NCI-H82 treated with DMSO at 0.1 percent for 48 hours (cell line): ENCODE data around the gene MIER1.
"Not testable (repeated sequence)": the region's sequence is repeated elsewhere in the genome, so short reads cannot be mapped to it uniquely, and the experiment has no call there.

Experiments
- DNase-seq: peaks from one replicate; lab custom pipeline; 2025; ENCODE audit not compliant: unreplicated experiment; lab: John Stamatoyannopoulos, UW

MIER1 gene

GRCh38 chr1:66924756-66925557 lies at the start of gene MIER1, which contains the start of gene DNAI4:
Gene MIER1, plus strand, starts transcription at chr1:66924990. Its CDS starts 39 bp downstream, at chr1:66925029.
Gene DNAI4, minus strand, starts transcription at chr1:66924856. Its CDS starts 25 bp downstream, at chr1:66924831.
- peak; percentile 95 for DNase-seq

GRCh38 chr1:66876664-66877063 lies 48.1 kb upstream of the MIER1 start:
- no peak for DNase-seq

GRCh38 chr1:66889030-66889429 lies 35.8 kb upstream of the MIER1 start:
- no peak for DNase-seq

- no peak for DNase-seq
These were observed 34.2 kb upstream of the MIER1 start for GRCh38 chr1:66890621-66891020.

- no peak for DNase-seq
These were observed 31.1 kb upstream of the MIER1 start for GRCh38 chr1:66893712-66894111.

GRCh38 chr1:66915203-66915602 lies 9.6 kb upstream of the MIER1 start:
- DNase-seq: not testable (repeated sequence)

GRCh38 chr1:66916320-66916719 lies 8.5 kb upstream of the MIER1 start:
- DNase-seq: no peak

- DNase-seq: no peak
These were observed 7.3 kb upstream of the MIER1 start for GRCh38 chr1:66917476-66917875.

GRCh38 chr1:66919063-66919462 lies 5.7 kb upstream of the MIER1 start:
- no peak for DNase-seq

GRCh38 chr1:66919828-66920227 lies 5.0 kb upstream of the MIER1 start:
- DNase-seq: no peak

GRCh38 chr1:66920543-66920942 lies 4.2 kb upstream of the MIER1 start:
- no peak for DNase-seq

- DNase-seq: no peak
These were observed 744 bp downstream of the MIER1 start for GRCh38 chr1:66925558-66925910.

GRCh38 chr1:66925944-66926343 lies 1.2 kb downstream of the MIER1 start:
- peak; percentile 25 for DNase-seq

- no peak for DNase-seq
These were observed 2.7 kb downstream of the MIER1 start for GRCh38 chr1:66927528-66927927.

- no peak for DNase-seq
These were observed 4.4 kb downstream of the MIER1 start for GRCh38 chr1:66929146-66929688.

- no peak for DNase-seq
These were observed 4.9 kb downstream of the MIER1 start for GRCh38 chr1:66929691-66929998.

GRCh38 chr1:66929999-66930822 lies 5.4 kb downstream of the MIER1 start:
- peak; percentile 83 for DNase-seq

- DNase-seq: no peak
These were observed 6.0 kb downstream of the MIER1 start for GRCh38 chr1:66930823-66931174.

GRCh38 chr1:66931590-66931989 lies 6.8 kb downstream of the MIER1 start:
- no peak for DNase-seq

GRCh38 chr1:66932291-66932690 lies 7.5 kb downstream of the MIER1 start:
- no peak for DNase-seq

GRCh38 chr1:66933887-66934700 lies 9.3 kb downstream of the MIER1 start:
- no peak for DNase-seq
